Liver (tissue), 9 donors: Measurements from ENCODE around the gene PCYT1B. TPM values are rescaled to one million over a fixed set of nuclear protein-coding genes. Genes with fewer than 3 reads are reported as not detected.

Experiments
- DNase-seq: peaks from one replicate; pipeline ENCODE4 v3.0.0-alpha.2; 2017; ENCODE audit warnings: low spot score
- H3K27ac ChIP-seq, 2 donors: one replicate each; pipeline ENCODE4 v1.7.0; 2013; ENCODE audit warnings: inconsistent platforms in 2 of 2, low read length in 2 of 2, control low read depth in 1 of 2, low read depth in 1 of 2, mild to moderate bottlenecking in 1 of 2
- H3K27me3 ChIP-seq, 4 donors: one replicate each; pipeline versions ENCODE4 v1.6.1 to v1.7.0; 2013; ENCODE audit warnings: low read length in 3 of 4, inconsistent platforms in 1 of 4, mild to moderate bottlenecking in 1 of 4, moderate library complexity in 1 of 4; ENCODE audit not compliant: control insufficient read depth in 4 of 4, insufficient read depth in 4 of 4
- H3K36me3 ChIP-seq, 4 donors: one replicate each; pipeline versions ENCODE4 v1.6.1 to v1.7.0; 2013; ENCODE audit warnings: low read length in 3 of 4, mild to moderate bottlenecking in 3 of 4, low read depth in 1 of 4, moderate library complexity in 1 of 4; ENCODE audit not compliant: control insufficient read depth in 4 of 4, insufficient read depth in 3 of 4
- H3K4me1 ChIP-seq, 4 donors: one replicate each; pipeline versions ENCODE4 v1.6.1 to v1.7.0; 2013; ENCODE audit warnings: low read length in 3 of 4, mild to moderate bottlenecking in 3 of 4, moderate library complexity in 1 of 4; ENCODE audit not compliant: control insufficient read depth in 4 of 4, insufficient read depth in 4 of 4
- H3K4me3 ChIP-seq, 3 donors: one replicate each; pipeline versions ENCODE4 v1.6.1 to v1.7.0; 2013; ENCODE audit warnings: low read length in 3 of 3, control low read depth in 1 of 3, low read depth in 1 of 3, mild to moderate bottlenecking in 1 of 3
- H3K9ac ChIP-seq, 2 donors: one replicate each; pipeline ENCODE4 v1.7.0; 2013; ENCODE audit warnings: low read length in 2 of 2, mild to moderate bottlenecking in 2 of 2, moderate library complexity in 2 of 2, control low read depth in 1 of 2, low read depth in 1 of 2
- H3K9me3 ChIP-seq, 4 donors: one replicate each; pipeline versions ENCODE4 v1.6.1 to v1.7.0; 2013; ENCODE audit warnings: low read length in 3 of 4; ENCODE audit not compliant: control insufficient read depth in 4 of 4
- FOXA1 ChIP-seq: IDR thresholded peaks from 2 replicates; pipeline ENCODE4 v1.6.1; 2016; ENCODE audit warnings: antibody characterized with exemption
- FOXA2 ChIP-seq: IDR thresholded peaks from 2 replicates; pipeline ENCODE4 v1.6.1; 2016; ENCODE audit warnings: antibody characterized with exemption
- GABPA ChIP-seq, 2 donors: IDR thresholded peaks in 1 of 2; conservative IDR thresholded peaks in 1 of 2; 2 replicates each; pipeline ENCODE4 v1.6.1; 2016; ENCODE audit warnings: antibody characterized with exemption in 2 of 2, mild to moderate bottlenecking in 1 of 2, moderate library complexity in 1 of 2
- HNF4A ChIP-seq, 2 donors: conservative IDR thresholded peaks; 2 replicates each; pipeline ENCODE4 v1.6.1; 2016; ENCODE audit warnings: antibody characterized with exemption in 2 of 2, mild to moderate bottlenecking in 2 of 2
- HNF4G ChIP-seq: IDR thresholded peaks from 2 replicates; pipeline ENCODE4 v1.6.1; 2016; ENCODE audit warnings: antibody characterized with exemption
- JUND ChIP-seq, 2 donors: IDR thresholded peaks; 2 replicates each; pipeline ENCODE4 v1.6.1; 2016; ENCODE audit warnings: antibody characterized with exemption in 2 of 2
- NR2F2 ChIP-seq: IDR thresholded peaks from 2 replicates; pipeline ENCODE4 v1.6.1; 2016; ENCODE audit warnings: antibody characterized with exemption
- RXRA ChIP-seq, 2 donors: IDR thresholded peaks; 2 replicates each; pipeline ENCODE4 v1.6.1; 2017 to 2018; ENCODE audit warnings: antibody characterized with exemption in 2 of 2, mild to moderate bottlenecking in 1 of 2
- SP1 ChIP-seq: IDR thresholded peaks from 2 replicates; pipeline ENCODE4 v1.6.1; 2018; ENCODE audit warnings: antibody characterized with exemption, mild to moderate bottlenecking
- TAF1 ChIP-seq: conservative IDR thresholded peaks from 2 replicates; pipeline ENCODE4 v1.6.1; 2016; ENCODE audit warnings: antibody characterized with exemption, mild to moderate bottlenecking
- YY1 ChIP-seq: IDR thresholded peaks from 2 replicates; pipeline ENCODE4 v1.6.1; 2016; ENCODE audit warnings: antibody characterized with exemption, mild to moderate bottlenecking
- WGBS: extraction: QIAGEN DNeasy Blood & Tissue Kit; methylation state at CpG from one replicate; pipeline ENCODE4 v1.1.7; 2013; 5-methylcytosine and 5-hydroxymethylcytosine counted together
- polyA plus RNA-seq, 2 donors: library from polyadenylated mRNA; stranded (reverse) in 1 of 2; unstranded in 1 of 2; fragments of 200-250 nt in 1 of 2; fragments of >200 nt in 1 of 2; fragmentation: Nextera tagmentation in 1 of 2; extraction: Ambion mirVana in 1 of 2; gene quantifications; one replicate each; pipeline versions ENCODE4 v1.2.1 to v1.2.3, GENCODE V29; 2013 to 2015
- total RNA-seq, 2 donors: library from RNA; depleted of rRNA; stranded (reverse); fragments of >200 nt; gene quantifications; one replicate each; pipeline ENCODE4 v1.2.3, GENCODE V29; 2014
- TF ChIP-seq, protein P1 (sequence below): IDR thresholded peaks from 2 replicates; pipeline ENCODE4 v1.6.1; 2016; ENCODE audit warnings: antibody characterized with exemption
- TF ChIP-seq, protein P2 (sequence below): IDR thresholded peaks from 2 replicates; pipeline ENCODE4 v1.6.1; 2016; ENCODE audit warnings: antibody characterized with exemption, mild to moderate bottlenecking
- TF ChIP-seq, protein P3 (sequence below): IDR thresholded peaks from 2 replicates; pipeline ENCODE4 v1.6.1; 2016; ENCODE audit warnings: antibody characterized with exemption
- TF ChIP-seq, protein P4 (sequence below): IDR thresholded peaks from 2 replicates; pipeline ENCODE4 v1.6.1; 2016; ENCODE audit warnings: antibody characterized with exemption
- TF ChIP-seq, protein P5 (sequence below): fragments of 150-350 bp; IDR thresholded peaks from 2 replicates; pipeline ENCODE4 v1.5.1; 2017; ENCODE audit warnings: improper control_type of control experiment, low read depth, low read length; ENCODE audit not compliant: missing input control
- donor health status: healthy.
- donor health status: healthy.
- donor health status: healthy.
- donor health status: healthy.
- donor health status: healthy.

The PCYT1B gene
- total and polyA plus RNA-seq, 4 donors, result under 0.01 to 2.1 (median 0.06) TPM; not detected in 1

DNA sequence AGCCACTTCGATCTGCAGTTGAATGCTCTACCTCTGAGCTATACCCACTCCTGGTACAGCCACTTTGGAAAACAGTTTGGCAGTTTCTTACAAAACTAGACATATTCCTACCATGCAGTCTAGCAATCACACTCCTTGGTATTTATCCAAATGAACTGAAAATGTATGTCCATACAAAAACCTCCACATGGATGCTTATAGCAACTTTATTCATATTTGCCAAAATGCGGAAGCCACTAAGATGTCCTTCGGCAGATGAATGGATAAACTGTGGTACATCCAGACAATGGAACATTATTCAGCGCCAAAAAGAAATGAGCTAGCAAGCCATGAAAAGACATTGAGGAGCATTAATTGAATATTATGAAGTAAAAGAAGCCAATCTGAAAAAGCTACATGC, 45.3 kb downstream of the PCYT1B start:
- Histone ChIP-seq H3K4me1 (no peaks in the 10 kb centered on the region), H3K9ac (no peak overlapping the region), H3K27ac (no peak overlapping the region), H3K27me3 (no peaks in the 10 kb centered on the region), H3K9me3 (no peaks in the 10 kb centered on the region), H3K4me3 (no peak overlapping the region), H3K36me3 (no peaks in the 10 kb centered on the region)
- WGBS, result 95% methylated on average over 4 of the region's 4 CpGs
- DNase-seq, result no peak
- TF ChIP-seq FOXA2 (no peak), HNF4A (conservative IDR thresholded peaks at IDR 0.05) (no peak), HNF4G (no peak), RXRA (IDR thresholded peaks at IDR 0.05) (no peak), FOXA1 (no peak), YY1 (no peak), TAF1 (no peak)
- TF ChIP-seq, protein P1, sequence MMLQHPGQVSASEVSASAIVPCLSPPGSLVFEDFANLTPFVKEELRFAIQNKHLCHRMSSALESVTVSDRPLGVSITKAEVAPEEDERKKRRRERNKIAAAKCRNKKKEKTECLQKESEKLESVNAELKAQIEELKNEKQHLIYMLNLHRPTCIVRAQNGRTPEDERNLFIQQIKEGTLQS, result no peak
- TF ChIP-seq, protein P2, sequence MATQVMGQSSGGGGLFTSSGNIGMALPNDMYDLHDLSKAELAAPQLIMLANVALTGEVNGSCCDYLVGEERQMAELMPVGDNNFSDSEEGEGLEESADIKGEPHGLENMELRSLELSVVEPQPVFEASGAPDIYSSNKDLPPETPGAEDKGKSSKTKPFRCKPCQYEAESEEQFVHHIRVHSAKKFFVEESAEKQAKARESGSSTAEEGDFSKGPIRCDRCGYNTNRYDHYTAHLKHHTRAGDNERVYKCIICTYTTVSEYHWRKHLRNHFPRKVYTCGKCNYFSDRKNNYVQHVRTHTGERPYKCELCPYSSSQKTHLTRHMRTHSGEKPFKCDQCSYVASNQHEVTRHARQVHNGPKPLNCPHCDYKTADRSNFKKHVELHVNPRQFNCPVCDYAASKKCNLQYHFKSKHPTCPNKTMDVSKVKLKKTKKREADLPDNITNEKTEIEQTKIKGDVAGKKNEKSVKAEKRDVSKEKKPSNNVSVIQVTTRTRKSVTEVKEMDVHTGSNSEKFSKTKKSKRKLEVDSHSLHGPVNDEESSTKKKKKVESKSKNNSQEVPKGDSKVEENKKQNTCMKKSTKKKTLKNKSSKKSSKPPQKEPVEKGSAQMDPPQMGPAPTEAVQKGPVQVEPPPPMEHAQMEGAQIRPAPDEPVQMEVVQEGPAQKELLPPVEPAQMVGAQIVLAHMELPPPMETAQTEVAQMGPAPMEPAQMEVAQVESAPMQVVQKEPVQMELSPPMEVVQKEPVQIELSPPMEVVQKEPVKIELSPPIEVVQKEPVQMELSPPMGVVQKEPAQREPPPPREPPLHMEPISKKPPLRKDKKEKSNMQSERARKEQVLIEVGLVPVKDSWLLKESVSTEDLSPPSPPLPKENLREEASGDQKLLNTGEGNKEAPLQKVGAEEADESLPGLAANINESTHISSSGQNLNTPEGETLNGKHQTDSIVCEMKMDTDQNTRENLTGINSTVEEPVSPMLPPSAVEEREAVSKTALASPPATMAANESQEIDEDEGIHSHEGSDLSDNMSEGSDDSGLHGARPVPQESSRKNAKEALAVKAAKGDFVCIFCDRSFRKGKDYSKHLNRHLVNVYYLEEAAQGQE, result no peak

DNA sequence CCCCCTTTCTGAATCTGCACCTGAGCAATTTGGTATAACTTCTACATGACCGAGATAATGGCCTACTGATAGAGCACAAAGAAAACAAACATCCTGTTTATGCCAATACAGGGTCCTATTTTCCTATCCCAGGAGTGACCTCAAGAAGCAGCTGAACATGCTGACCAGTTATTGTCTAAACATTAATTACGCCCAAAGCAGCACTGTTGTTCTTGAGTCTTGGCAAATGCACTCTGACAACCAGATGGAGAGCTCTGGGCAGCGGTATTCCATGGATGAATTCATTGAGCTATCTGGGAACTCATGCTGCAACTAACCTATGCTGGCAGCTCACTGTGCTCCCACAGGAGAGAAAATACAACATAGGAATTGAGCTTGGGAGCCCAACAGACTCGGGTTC, 52.6 kb downstream of the PCYT1B start:
- DNase-seq, result no peak
- H3K36me3 ChIP-seq, result no peaks in the 10 kb centered on the region
- no peak overlapping the region for H3K4me3 ChIP-seq
- H3K27me3 ChIP-seq, result no peaks in the 10 kb centered on the region
- no peaks in the 10 kb centered on the region for H3K4me1 ChIP-seq
- WGBS, result 82% methylated on average over 4 of the region's 4 CpGs
- H3K9ac ChIP-seq, result no peak overlapping the region
- H3K27ac ChIP-seq, result no peak overlapping the region
- H3K9me3 ChIP-seq, result no peaks in the 10 kb centered on the region
- TF ChIP-seq, protein P1, result no peak
- TF ChIP-seq, protein P3, sequence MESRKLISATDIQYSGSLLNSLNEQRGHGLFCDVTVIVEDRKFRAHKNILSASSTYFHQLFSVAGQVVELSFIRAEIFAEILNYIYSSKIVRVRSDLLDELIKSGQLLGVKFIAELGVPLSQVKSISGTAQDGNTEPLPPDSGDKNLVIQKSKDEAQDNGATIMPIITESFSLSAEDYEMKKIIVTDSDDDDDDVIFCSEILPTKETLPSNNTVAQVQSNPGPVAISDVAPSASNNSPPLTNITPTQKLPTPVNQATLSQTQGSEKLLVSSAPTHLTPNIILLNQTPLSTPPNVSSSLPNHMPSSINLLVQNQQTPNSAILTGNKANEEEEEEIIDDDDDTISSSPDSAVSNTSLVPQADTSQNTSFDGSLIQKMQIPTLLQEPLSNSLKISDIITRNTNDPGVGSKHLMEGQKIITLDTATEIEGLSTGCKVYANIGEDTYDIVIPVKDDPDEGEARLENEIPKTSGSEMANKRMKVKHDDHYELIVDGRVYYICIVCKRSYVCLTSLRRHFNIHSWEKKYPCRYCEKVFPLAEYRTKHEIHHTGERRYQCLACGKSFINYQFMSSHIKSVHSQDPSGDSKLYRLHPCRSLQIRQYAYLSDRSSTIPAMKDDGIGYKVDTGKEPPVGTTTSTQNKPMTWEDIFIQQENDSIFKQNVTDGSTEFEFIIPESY, result no peak
- TF ChIP-seq NR2F2, result no peak

DNA sequence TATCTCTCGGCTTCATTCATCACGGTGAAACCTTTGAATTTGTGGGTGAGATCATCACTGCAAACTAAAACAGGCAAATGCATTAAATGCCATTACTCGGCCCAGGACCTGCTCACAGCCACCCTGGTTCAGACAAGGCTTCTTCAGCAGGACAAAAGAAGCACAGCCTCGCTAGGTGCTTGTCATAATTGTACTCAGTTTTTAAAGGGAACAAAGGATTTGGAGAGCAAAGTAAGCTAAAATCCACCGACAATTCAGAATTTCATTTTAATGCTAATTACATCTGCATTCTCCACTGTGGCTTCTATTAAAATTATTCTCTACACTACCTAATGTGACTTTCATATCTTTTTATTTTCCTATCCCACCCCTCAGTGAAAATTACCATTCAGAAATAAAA, 57.0 kb downstream of the PCYT1B start:
- no peak for DNase-seq
- Histone ChIP-seq H3K9me3 (no peaks in the 10 kb centered on the region), H3K27ac (no peak overlapping the region), H3K9ac (no peak overlapping the region), H3K4me1 (no peaks in the 10 kb centered on the region), H3K27me3 (no peaks in the 10 kb centered on the region), H3K36me3 (no peaks in the 10 kb centered on the region), H3K4me3 (no peak overlapping the region)
- 89% methylated on average over 5 of the region's 5 CpGs for WGBS
- TF ChIP-seq, protein P1, result no peak
- TF ChIP-seq TAF1 (no peak), HNF4G (no peak), FOXA2 (no peak), HNF4A (conservative IDR thresholded peaks at IDR 0.05) (no peak), SP1 (no peak), RXRA (IDR thresholded peaks at IDR 0.05) (no peak), GABPA (IDR thresholded peaks at IDR 0.05 in 1 of 2, conservative IDR thresholded peaks at IDR 0.05 in 1 of 2) (no peak), JUND (IDR thresholded peaks at IDR 0.05) (no peak), FOXA1 (no peak), NR2F2 (no peak), YY1 (no peak)
- TF ChIP-seq, protein P3, result no peak
- TF ChIP-seq, protein P4, sequence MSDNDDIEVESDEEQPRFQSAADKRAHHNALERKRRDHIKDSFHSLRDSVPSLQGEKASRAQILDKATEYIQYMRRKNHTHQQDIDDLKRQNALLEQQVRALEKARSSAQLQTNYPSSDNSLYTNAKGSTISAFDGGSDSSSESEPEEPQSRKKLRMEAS, result no peak
- TF ChIP-seq, protein P5, sequence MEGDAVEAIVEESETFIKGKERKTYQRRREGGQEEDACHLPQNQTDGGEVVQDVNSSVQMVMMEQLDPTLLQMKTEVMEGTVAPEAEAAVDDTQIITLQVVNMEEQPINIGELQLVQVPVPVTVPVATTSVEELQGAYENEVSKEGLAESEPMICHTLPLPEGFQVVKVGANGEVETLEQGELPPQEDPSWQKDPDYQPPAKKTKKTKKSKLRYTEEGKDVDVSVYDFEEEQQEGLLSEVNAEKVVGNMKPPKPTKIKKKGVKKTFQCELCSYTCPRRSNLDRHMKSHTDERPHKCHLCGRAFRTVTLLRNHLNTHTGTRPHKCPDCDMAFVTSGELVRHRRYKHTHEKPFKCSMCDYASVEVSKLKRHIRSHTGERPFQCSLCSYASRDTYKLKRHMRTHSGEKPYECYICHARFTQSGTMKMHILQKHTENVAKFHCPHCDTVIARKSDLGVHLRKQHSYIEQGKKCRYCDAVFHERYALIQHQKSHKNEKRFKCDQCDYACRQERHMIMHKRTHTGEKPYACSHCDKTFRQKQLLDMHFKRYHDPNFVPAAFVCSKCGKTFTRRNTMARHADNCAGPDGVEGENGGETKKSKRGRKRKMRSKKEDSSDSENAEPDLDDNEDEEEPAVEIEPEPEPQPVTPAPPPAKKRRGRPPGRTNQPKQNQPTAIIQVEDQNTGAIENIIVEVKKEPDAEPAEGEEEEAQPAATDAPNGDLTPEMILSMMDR, result no peak
